Tibial artery (tissue), 4 donors: ENCODE data around the gene GKN2.
"Not testable (repeated sequence)": the region's sequence is repeated elsewhere in the genome, so short reads cannot be mapped to it uniquely, and the experiment has no call there.

Experiments
- DNase-seq, 2 donors: peaks; one replicate each; pipeline ENCODE4 v3.0.0-alpha.2; 2019
- H3K27ac ChIP-seq, 2 donors: fragments of 200-600 bp; sonication (generic) in 1 of 2; 1 replicate in 1 of 2; 2 replicates in 1 of 2; pipeline ENCODE4 v1.5.1; 2018 to 2019; ENCODE audit warnings: mild to moderate bottlenecking in 1 of 2
- H3K27me3 ChIP-seq, 2 donors: fragments of 200-600 bp; sonication (generic) in 1 of 2; one replicate each; pipeline versions ENCODE4 v1.5.1 to v1.6.0; 2016 to 2019
- H3K36me3 ChIP-seq, 3 donors: fragments of 200-600 bp; sonication (generic) in 2 of 3; one replicate each; pipeline ENCODE4 v1.5.1; 2016 to 2019; ENCODE audit warnings: mild to moderate bottlenecking in 2 of 3
- H3K4me1 ChIP-seq, 4 donors: fragments of 200-600 bp; sonication (generic) in 2 of 4; 1 replicate in 3 of 4; 2 replicates in 1 of 4; pipeline ENCODE4 v1.5.1; 2016 to 2019
- H3K4me3 ChIP-seq, 2 donors: fragments of 200-600 bp; sonication (generic) in 1 of 2; 1 replicate in 1 of 2; 2 replicates in 1 of 2; pipeline ENCODE4 v1.5.1; 2018 to 2019; ENCODE audit warnings: mild to moderate bottlenecking in 2 of 2
- H3K9me3 ChIP-seq, 3 donors: fragments of 200-600 bp; sonication (generic) in 1 of 3; one replicate each; pipeline ENCODE4 v1.5.1; 2016 to 2019
- CTCF ChIP-seq, 2 experiments: fragments of 200-600 bp in 1 of 2; fragments of 450-650 bp in 1 of 2; IDR thresholded peaks; one replicate each; pipeline ENCODE4 v1.5.1; 2017 to 2019; ENCODE audit warnings: antibody characterized with exemption in 2 of 2, mild to moderate bottlenecking in 1 of 2, moderate library complexity in 1 of 2
- intact Hi-C: fragments of 100-400 bp; cut with DNase I; formaldehyde crosslinking; loops from one replicate; pipeline ENCODE4 v1.15.0; 2023; ENCODE audit warnings: low total_unique reads

The GKN2 gene

GRCh38 chr2:68905116-68905515, 47.6 kb downstream of the GKN2 start:
- intact Hi-C loops = no loop called here
- Histone ChIP-seq H3K9me3 (peaks cover 0 to 23% (median 10%) of the 10 kb centered on the region in 3 donors), H3K27ac (no peak overlapping the region), H3K4me3 (no peak overlapping the region), H3K36me3 (no peaks in the 10 kb centered on the region), H3K27me3 (no peaks in the 10 kb centered on the region), H3K4me1 (peaks cover 0 to 19% (median 13%) of the 10 kb centered on the region in 4 donors)
- TF ChIP-seq CTCF (IDR thresholded peaks at IDR 0.05) = no peak
- DNase-seq = no peak

GRCh38 chr2:68901561-68901960, 51.1 kb downstream of the GKN2 start:
- intact Hi-C loops = no loop called here
- Histone ChIP-seq H3K27ac (no peak overlapping the region), H3K4me1 (no peaks in the 10 kb centered on the region), H3K36me3 (no peaks in the 10 kb centered on the region), H3K4me3 (no peak overlapping the region), H3K9me3 (peaks cover 0 to 23% (median 10%) of the 10 kb centered on the region in 3 donors), H3K27me3 (no peaks in the 10 kb centered on the region)
- TF ChIP-seq CTCF (IDR thresholded peaks at IDR 0.05) = no peak
- DNase-seq = no peak

- Histone ChIP-seq H3K4me1 (no peaks in the 10 kb centered on the region), H3K4me3 (no peak overlapping the region), H3K27ac (no peak overlapping the region), H3K27me3 (no peaks in the 10 kb centered on the region), H3K9me3 (peaks cover 0 to 23% (median 10%) of the 10 kb centered on the region in 3 donors), H3K36me3 (no peaks in the 10 kb centered on the region)
- DNase-seq = no peak
- TF ChIP-seq CTCF (IDR thresholded peaks at IDR 0.05) = no peak
- intact Hi-C loops = no loop called here
These were observed 51.5 kb downstream of the GKN2 start for GRCh38 chr2:68901199-68901514.

DNA sequence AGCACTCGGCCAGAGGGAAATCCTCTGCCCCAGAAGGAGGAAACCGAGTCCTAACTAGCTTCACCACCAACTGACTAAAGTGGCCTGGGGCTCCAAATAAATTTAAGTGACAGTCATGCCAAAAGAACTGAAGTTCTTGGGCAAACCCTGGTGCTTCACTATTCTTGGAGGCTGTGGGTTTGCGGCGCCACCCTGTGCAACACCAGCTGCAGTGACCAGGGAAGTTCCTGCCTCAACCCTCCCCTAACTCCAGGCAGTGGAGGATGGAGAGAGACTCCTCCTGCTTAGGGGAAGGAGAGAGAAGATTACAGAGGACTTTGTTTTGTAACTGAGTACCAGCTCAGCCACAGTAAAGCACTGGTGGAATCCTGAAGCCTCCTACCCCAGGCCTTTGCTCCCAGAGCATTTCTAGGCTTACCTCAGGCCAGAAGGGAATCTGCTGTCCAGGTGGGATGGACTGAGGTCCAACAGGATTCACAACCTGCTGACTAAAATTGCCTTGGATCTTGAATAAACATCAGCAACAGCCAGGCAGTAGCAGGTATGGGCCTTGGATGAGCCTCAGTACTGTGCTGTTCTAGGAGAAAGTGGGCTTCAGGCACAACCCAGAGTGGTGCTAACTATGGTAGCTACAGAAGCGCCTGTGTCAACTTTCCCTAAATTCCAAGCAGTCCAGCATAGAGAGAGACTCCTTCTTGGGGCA, 52.0 kb downstream of the GKN2 start:
- Histone ChIP-seq H3K4me1 (no peaks in the 10 kb centered on the region), H3K36me3 (no peaks in the 10 kb centered on the region), H3K27ac (no peak overlapping the region), H3K27me3 (no peaks in the 10 kb centered on the region), H3K4me3 (no peak overlapping the region), H3K9me3 (peaks cover 0 to 23% (median 10%) of the 10 kb centered on the region in 3 donors)
- intact Hi-C loops = no loop called here
- no peak for TF ChIP-seq CTCF (IDR thresholded peaks at IDR 0.05)
- DNase-seq = no peak

DNA sequence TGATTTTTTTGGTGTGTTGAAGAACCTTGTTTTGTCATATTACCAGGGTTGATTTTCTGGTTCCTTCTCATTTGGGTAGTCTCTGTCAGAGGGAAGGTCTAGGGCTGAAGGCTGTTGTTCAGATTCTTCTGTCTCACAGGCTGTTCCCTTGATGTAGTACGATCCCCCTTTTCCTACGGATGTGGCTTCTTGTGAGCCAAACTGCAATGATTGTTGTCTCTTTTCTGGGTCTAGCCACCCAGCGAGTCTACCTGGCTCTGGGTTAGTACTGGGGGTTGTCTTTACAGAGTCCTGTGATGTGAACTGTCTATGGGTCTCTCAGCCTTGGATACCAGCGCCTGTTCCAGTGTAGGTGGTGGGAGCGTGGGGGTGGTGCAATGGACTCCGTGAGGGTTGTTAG, 56.7 kb downstream of the GKN2 start:
- H3K4me1 ChIP-seq, H3K4me3 ChIP-seq, intact Hi-C loops, H3K9me3 ChIP-seq, H3K27me3 ChIP-seq, H3K36me3 ChIP-seq, DNase-seq, H3K27ac ChIP-seq: not testable (repeated sequence)
